Endometrium (tissue), 2 donors: Measurements from ENCODE around the gene CXCL10.

Experiments used
- FAIRE-seq: peaks from 2 replicates; lab custom pipeline; 2012; peaks lifted over from hg19 to GRCh38; lab: Jason Lieb, UNC
- donor health status: control.
- donor health status: control.

CXCL10 gene

DNA sequence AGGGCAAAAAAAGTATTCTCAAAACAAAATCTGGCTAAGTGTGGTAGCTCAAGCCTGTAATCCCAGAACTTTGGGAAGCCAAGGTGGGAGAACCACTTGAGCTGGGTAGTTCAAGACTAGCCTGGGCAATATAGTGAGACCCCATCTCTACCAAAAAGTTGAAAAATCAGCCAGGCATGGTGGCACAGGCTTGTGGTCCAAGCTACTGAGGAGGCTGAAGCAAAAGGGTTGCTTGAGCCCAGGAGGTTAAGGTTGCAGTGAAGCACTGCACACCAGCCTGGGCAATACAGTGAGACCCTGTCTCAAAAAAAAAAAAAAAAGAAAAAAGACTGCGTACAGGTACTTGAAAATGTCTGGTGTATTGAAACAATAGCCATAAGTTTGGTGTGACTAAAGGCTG lies 30.8 kb downstream of the CXCL10 start:
- no peak for FAIRE-seq

- FAIRE-seq: no peak
Observed at GRCh38 chr4:75989846-75990528, 33.3 kb downstream of the CXCL10 start.

GRCh38 chr4:75985116-75985515 lies 38.2 kb downstream of the CXCL10 start:
- no peak for FAIRE-seq

DNA sequence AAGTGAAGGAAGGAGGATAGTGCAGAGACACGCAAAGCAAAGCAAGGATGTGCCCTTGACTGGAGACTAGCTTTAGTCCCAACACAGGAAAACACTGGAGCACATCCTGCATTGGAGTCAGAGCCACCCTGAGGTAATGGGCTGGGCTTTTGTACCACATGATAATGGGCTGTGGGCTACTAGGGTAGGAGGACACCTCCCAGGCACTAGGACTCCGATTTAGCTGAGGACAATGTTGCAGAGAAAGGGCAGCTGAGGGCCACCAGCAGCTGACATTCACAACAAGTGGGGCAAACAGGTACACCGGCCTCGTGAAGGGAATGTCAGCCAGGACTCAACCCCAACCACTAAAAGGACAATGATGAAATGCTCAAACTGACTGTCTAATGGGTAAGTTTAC lies 42.7 kb downstream of the CXCL10 start:
- FAIRE-seq: no peak

GRCh38 chr4:75976177-75976576 lies 47.1 kb downstream of the CXCL10 start:
- no peak for FAIRE-seq

DNA sequence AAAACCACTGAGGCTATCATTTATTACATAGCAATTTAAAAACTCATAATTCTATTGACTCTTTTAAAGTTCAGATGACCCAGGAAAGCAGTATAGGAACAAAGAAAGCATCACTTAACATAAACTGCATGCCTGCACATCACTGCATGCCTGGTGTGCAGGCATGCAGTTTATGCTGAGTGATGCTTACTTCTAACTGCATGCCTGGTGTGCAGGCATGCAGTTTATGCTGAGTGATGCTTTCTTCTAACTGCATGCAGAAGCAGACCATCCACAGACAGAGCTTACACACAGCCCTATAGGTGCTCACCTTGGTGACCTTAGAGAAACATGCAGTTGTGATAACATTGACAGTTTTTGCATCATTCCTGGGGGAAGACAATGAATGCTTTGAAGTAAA lies 49.5 kb downstream of the CXCL10 start:
- no peak for FAIRE-seq
